Glutamatergic neuron (in vitro differentiated cells): ENCODE data around the gene ACBD3. TPM values are rescaled to one million over a fixed set of nuclear protein-coding genes. Genes with fewer than 3 reads are reported as not detected.

Experiments
- DNase-seq: peaks from one replicate; pipeline ENCODE4 v3.0.0; 2022
- H3K27ac Mint-ChIP-seq: one replicate; pipeline ENCODE4 v1.8.0; 2020; ENCODE audit warnings: mild to moderate bottlenecking, mixed read lengths, inconsistent platforms; ENCODE audit not compliant: unreplicated experiment
- H3K27me3 Mint-ChIP-seq: one replicate; pipeline ENCODE4 v1.8.0; 2020; ENCODE audit warnings: mild to moderate bottlenecking, moderate library complexity, mixed read lengths, inconsistent platforms; ENCODE audit not compliant: unreplicated experiment
- H3K36me3 Mint-ChIP-seq: one replicate; pipeline ENCODE4 v1.8.0; 2020; ENCODE audit warnings: mild to moderate bottlenecking, mixed read lengths, inconsistent platforms; ENCODE audit not compliant: unreplicated experiment
- H3K4me1 Mint-ChIP-seq: one replicate; pipeline ENCODE4 v1.8.0; 2020; ENCODE audit warnings: mild to moderate bottlenecking, low read depth, mixed read lengths, inconsistent platforms; ENCODE audit not compliant: unreplicated experiment
- H3K4me3 Mint-ChIP-seq: one replicate; pipeline ENCODE4 v1.8.0; 2020; ENCODE audit warnings: mild to moderate bottlenecking, mixed read lengths, inconsistent platforms; ENCODE audit not compliant: unreplicated experiment
- H3K9me3 Mint-ChIP-seq: one replicate; pipeline ENCODE4 v1.8.0; 2020; ENCODE audit warnings: mild to moderate bottlenecking, moderate library complexity, mixed read lengths, inconsistent platforms; ENCODE audit not compliant: unreplicated experiment
- CTCF ChIP-seq: fragments of 200-600 bp; sonication (generic); IDR thresholded peaks from one replicate; pipeline ENCODE4 v1.5.0; 2021; ENCODE audit not compliant: partially characterized antibody, unreplicated experiment
- total RNA-seq: library from RNA; stranded (reverse); fragmentation: NEBNext Ultra II Directional; extraction: Animal tissue kit (Norgen Biotek cat#: 25700); gene quantifications from one replicate; pipeline ENCODE4 v1.2.1, GENCODE V29; 2021; ENCODE audit not compliant: unreplicated experiment

The ACBD3 gene
- total RNA-seq, 1 donor from 2014 or later = 33.7 TPM

- no peak for TF ChIP-seq CTCF
- no peak overlapping the region for H3K27ac Mint-ChIP-seq
- peaks cover 1% of the 10 kb centered on the region for H3K27me3 Mint-ChIP-seq
- no peak for DNase-seq
- peaks cover 11% of the 10 kb centered on the region for H3K9me3 Mint-ChIP-seq
- H3K4me1 Mint-ChIP-seq = peaks cover 6% of the 10 kb centered on the region
- no peak overlapping the region for H3K4me3 Mint-ChIP-seq
- H3K36me3 Mint-ChIP-seq = no peaks in the 10 kb centered on the region
Observed at GRCh38 chr1:226098870-226099835, 87.4 kb downstream of the ACBD3 start.

- Mint-ChIP-seq H3K4me1 (peaks cover 6% of the 10 kb centered on the region), H3K27ac (no peak overlapping the region), H3K27me3 (peaks cover 1% of the 10 kb centered on the region), H3K9me3 (peaks cover 11% of the 10 kb centered on the region), H3K4me3 (no peak overlapping the region), H3K36me3 (no peaks in the 10 kb centered on the region)
- DNase-seq = no peak
- TF ChIP-seq CTCF = no peak
Observed at GRCh38 chr1:226097866-226098625, 88.5 kb downstream of the ACBD3 start.

GRCh38 chr1:226095286-226095685, 91.3 kb downstream of the ACBD3 start:
- peaks cover 4% of the 10 kb centered on the region for H3K36me3 Mint-ChIP-seq
- H3K9me3 Mint-ChIP-seq = peaks cover 8% of the 10 kb centered on the region
- peaks cover 1% of the 10 kb centered on the region for H3K27me3 Mint-ChIP-seq
- DNase-seq = no peak
- H3K4me1 Mint-ChIP-seq = peaks cover 1% of the 10 kb centered on the region
- H3K4me3 Mint-ChIP-seq = no peak overlapping the region
- no peak for TF ChIP-seq CTCF
- no peak overlapping the region for H3K27ac Mint-ChIP-seq

Other genes with a start within 250 kb of the ACBD3 start
- gene LEFTY2, start 245.5 kb downstream of the ACBD3 start, total RNA-seq = 5.0 TPM
- gene SDE2, start 187.4 kb downstream of the ACBD3 start, total RNA-seq = 19.6 TPM
- 1,150 TPM for gene H3-3A, start 124.0 kb downstream of the ACBD3 start, total RNA-seq
- gene MIXL1, start 36.9 kb upstream of the ACBD3 start, total RNA-seq = 0.54 TPM
- 7.1 TPM for gene LIN9, start 122.4 kb upstream of the ACBD3 start, total RNA-seq
- 168 TPM for gene PARP1, start 221.4 kb upstream of the ACBD3 start, total RNA-seq